ENCODE data around the gene NCAN.

Gene NCAN

GRCh38 chr19:19300613-19301012, 88.9 kb downstream of the NCAN start:
- no peak for TF ChIP-seq REST (IDR thresholded peaks at IDR 0.05; ENCODE audit: low read depth)
- TF ChIP-seq TCF12 (IDR thresholded peaks at IDR 0.05; ENCODE audit: low read depth) = no peak
- TF ChIP-seq TAF1 (IDR thresholded peaks at IDR 0.05; ENCODE audit: low read depth) = no peak
- TF ChIP-seq FOXM1 (IDR thresholded peaks at IDR 0.05; ENCODE audit: borderline replicate concordance, low read depth) = no peak
- no peak for TF ChIP-seq RAD21 (IDR thresholded peaks at IDR 0.05; ENCODE audit: low read depth)
- no peak for TF ChIP-seq NFIC (IDR thresholded peaks at IDR 0.05)
- no peak for TF ChIP-seq ZBTB7A (IDR thresholded peaks at IDR 0.05; ENCODE audit: low read depth)
- TF ChIP-seq MAX (IDR thresholded peaks at IDR 0.05) = no peak
- TF ChIP-seq YY1 (IDR thresholded peaks at IDR 0.05; ENCODE audit: low read depth) = no peak
- no peak for TF ChIP-seq EP300 (IDR thresholded peaks at IDR 0.05; ENCODE audit: borderline replicate concordance)
